Measurements from ENCODE around the gene AQR. TPM values are rescaled to one million over a fixed set of nuclear protein-coding genes. Genes with fewer than 3 reads are reported as not detected.

AQR gene
- total RNA-seq, 1 experiment from 2014 or later: 62.1 TPM

GRCh38 chr15:34904527-34904926 is 65.0 kb downstream of the AQR start:
- no peaks in the 10 kb centered on the region for H3K27me3 Mint-ChIP-seq (ENCODE audit: low read depth)

GRCh38 chr15:34900748-34901147 is 68.8 kb downstream of the AQR start:
- ChIA-PET CTCF (no interaction called here), POLR2A (no interaction called here)
- H3K4me3 Mint-ChIP-seq: no peak overlapping the region
- H3K36me3 Mint-ChIP-seq: peaks cover 50% of the 10 kb centered on the region
- no peaks in the 10 kb centered on the region for H3K4me1 Mint-ChIP-seq
- H3K27ac Mint-ChIP-seq: no peak overlapping the region
- H3K9me3 Mint-ChIP-seq: no peaks in the 10 kb centered on the region
- ATAC-seq (no peak), DNase-seq (ENCODE audit: low spot score) (no peak)
- no peaks in the 10 kb centered on the region for H3K27me3 Mint-ChIP-seq (ENCODE audit: low read depth)
- TF ChIP-seq ZNF232 (CRISPR knock-in tag; IDR thresholded peaks at IDR 0.05) (no peak), ATF3 (CRISPR knock-in tag; conservative IDR thresholded peaks at IDR 0.05) (no peak), NR1H2 (CRISPR knock-in tag; IDR thresholded peaks at IDR 0.05) (no peak), ARID4B (CRISPR knock-in tag; IDR thresholded peaks at IDR 0.05; ENCODE audit: borderline replicate concordance) (no peak), MAX (CRISPR knock-in tag; IDR thresholded peaks at IDR 0.05) (no peak), CDX4 (CRISPR knock-in tag; IDR thresholded peaks at IDR 0.05; ENCODE audit: borderline replicate concordance) (no peak), E2F4 (CRISPR knock-in tag; IDR thresholded peaks at IDR 0.05; ENCODE audit: borderline replicate concordance, low read depth) (no peak), RORB (CRISPR knock-in tag; IDR thresholded peaks at IDR 0.05) (no peak), NFATC4 (CRISPR knock-in tag; IDR thresholded peaks at IDR 0.05) (no peak), ZNF121 (CRISPR knock-in tag; IDR thresholded peaks at IDR 0.05) (no peak), SMAD4 (CRISPR knock-in tag; IDR thresholded peaks at IDR 0.05) (no peak), EMX1 (CRISPR knock-in tag; IDR thresholded peaks at IDR 0.05) (no peak), ZMAT4 (CRISPR knock-in tag; IDR thresholded peaks at IDR 0.05) (no peak), USF1 (CRISPR knock-in tag; IDR thresholded peaks at IDR 0.05) (no peak), PREB (CRISPR knock-in tag; IDR thresholded peaks at IDR 0.05; ENCODE audit: borderline replicate concordance) (no peak), KAT7 (CRISPR knock-in tag; IDR thresholded peaks at IDR 0.05; ENCODE audit: borderline replicate concordance) (no peak), JUN (CRISPR knock-in tag; IDR thresholded peaks at IDR 0.05) (no peak)

More at GRCh38 chr15:34904527-34904926, 65.0 kb downstream of the AQR start:
- Mint-ChIP-seq H3K27ac (no peak overlapping the region), H3K9me3 (no peaks in the 10 kb centered on the region), H3K4me1 (no peaks in the 10 kb centered on the region), H3K36me3 (peaks cover 48% of the 10 kb centered on the region), H3K4me3 (no peak overlapping the region)
- POLR2A ChIA-PET: no interaction called here
- CTCF ChIA-PET: no interaction called here
- TF ChIP-seq TP53 (CRISPR knock-in tag; IDR thresholded peaks at IDR 0.05): no peak
- no peak for TF ChIP-seq ATF6 (CRISPR knock-in tag; IDR thresholded peaks at IDR 0.05)
- no peak for TF ChIP-seq TEAD4 (CRISPR knock-in tag; IDR thresholded peaks at IDR 0.05)
- TF ChIP-seq ETV6 (CRISPR knock-in tag; IDR thresholded peaks at IDR 0.05): no peak
- no peak for TF ChIP-seq ZNF423 (CRISPR knock-in tag; IDR thresholded peaks at IDR 0.05)
- no peak for TF ChIP-seq SMAD3 (CRISPR knock-in tag; IDR thresholded peaks at IDR 0.05; ENCODE audit: borderline replicate concordance)
- no peak for TF ChIP-seq EMX1 (CRISPR knock-in tag; IDR thresholded peaks at IDR 0.05)
- TF ChIP-seq NR1H2 (CRISPR knock-in tag; IDR thresholded peaks at IDR 0.05): no peak
- no peak for TF ChIP-seq CBFB (CRISPR knock-in tag; IDR thresholded peaks at IDR 0.05; ENCODE audit: low read depth)
- no peak for TF ChIP-seq ZMAT4 (CRISPR knock-in tag; IDR thresholded peaks at IDR 0.05)
- ATAC-seq (no peak), DNase-seq (ENCODE audit: low spot score) (no peak)

Measured in WTC11 (cell line).